H9 (cell line): ENCODE measurements around the gene QSOX2. TPM values are rescaled to one million over a fixed set of nuclear protein-coding genes. Genes with fewer than 3 reads are reported as not detected.

Source experiments
- DNase-seq: peaks from one replicate; pipeline ENCODE4 v3.0.0-alpha.2; 2017
- H2AFZ ChIP-seq: one replicate; pipeline ENCODE4 v1.6.1; 2013; ENCODE audit warnings: mild to moderate bottlenecking, low read length, control low read depth, moderate library complexity
- H2AK5ac ChIP-seq: 2 replicates; pipeline ENCODE4 v1.6.1; 2013; ENCODE audit warnings: low read length, control low read depth, mixed read lengths; ENCODE audit not compliant: insufficient read length
- H2BK120ac ChIP-seq: one replicate; pipeline ENCODE4 v1.6.1; 2013; ENCODE audit warnings: low read depth, mild to moderate bottlenecking, low read length, control low read depth, inconsistent platforms; ENCODE audit not compliant: poor library complexity, severe bottlenecking
- H2BK12ac ChIP-seq: 2 replicates; pipeline ENCODE4 v1.6.1; 2013; ENCODE audit warnings: low read length, control low read depth, mixed read lengths, low read depth; ENCODE audit not compliant: insufficient read length
- H2BK15ac ChIP-seq: 2 replicates; pipeline ENCODE4 v1.6.1; 2013; ENCODE audit warnings: low read depth, low read length, control low read depth
- H2BK20ac ChIP-seq: one replicate; pipeline ENCODE4 v1.6.1; 2013; ENCODE audit warnings: low read depth, mild to moderate bottlenecking, low read length, control low read depth, inconsistent platforms; ENCODE audit not compliant: poor library complexity, severe bottlenecking
- H2BK5ac ChIP-seq: 2 replicates; pipeline ENCODE4 v1.6.1; 2013; ENCODE audit warnings: low read length, control low read depth, mixed read lengths; ENCODE audit not compliant: insufficient read length
- H3K14ac ChIP-seq: 2 replicates; pipeline ENCODE4 v1.6.1; 2013; ENCODE audit warnings: low read length, control low read depth; ENCODE audit not compliant: insufficient read depth
- H3K18ac ChIP-seq: 2 replicates; pipeline ENCODE4 v1.6.1; 2013; ENCODE audit warnings: low read depth, mild to moderate bottlenecking, mixed read lengths, low read length, control low read depth; ENCODE audit not compliant: insufficient read length
- H3K23ac ChIP-seq: 2 replicates; pipeline ENCODE4 v1.6.1; 2013; ENCODE audit warnings: low read length, control low read depth, mixed read lengths, low read depth; ENCODE audit not compliant: insufficient read length
- H3K23me2 ChIP-seq: 2 replicates; pipeline ENCODE4 v1.6.1; 2013; ENCODE audit warnings: low read depth, mild to moderate bottlenecking, mixed read lengths, low read length, control low read depth; ENCODE audit not compliant: insufficient read length, poor library complexity, severe bottlenecking
- H3K27ac ChIP-seq: 2 replicates; pipeline ENCODE4 v1.5.1; 2013; ENCODE audit warnings: low read length, control low read depth, mixed read lengths, low read depth; ENCODE audit not compliant: insufficient read length
- H3K27me3 ChIP-seq: 2 replicates; pipeline ENCODE4 v1.6.1; 2013; ENCODE audit warnings: low read length, control low read depth, inconsistent platforms; ENCODE audit not compliant: insufficient read depth
- H3K4ac ChIP-seq: 2 replicates; pipeline ENCODE4 v1.6.1; 2013; ENCODE audit warnings: low read depth, mild to moderate bottlenecking, control low read depth, inconsistent platforms, low read length, moderate library complexity
- H3K4me1 ChIP-seq: 2 replicates; pipeline ENCODE4 v1.6.1; 2013; ENCODE audit warnings: low read length, control low read depth, inconsistent platforms; ENCODE audit not compliant: insufficient read depth
- H3K4me2 ChIP-seq: 2 replicates; pipeline ENCODE4 v1.6.1; 2013; ENCODE audit warnings: low read length, control low read depth, mixed read lengths; ENCODE audit not compliant: insufficient read length, insufficient read depth
- H3K56ac ChIP-seq: 2 replicates; pipeline ENCODE4 v1.6.1; 2013; ENCODE audit warnings: low read depth, mild to moderate bottlenecking, mixed read lengths, low read length, control low read depth; ENCODE audit not compliant: insufficient read length
- H3K79me1 ChIP-seq: 2 replicates; pipeline ENCODE4 v1.6.1; 2013; ENCODE audit warnings: low read depth, mild to moderate bottlenecking, moderate library complexity, low read length, control low read depth, inconsistent platforms; ENCODE audit not compliant: insufficient read depth, poor library complexity, severe bottlenecking
- H3K79me2 ChIP-seq: 2 replicates; pipeline ENCODE4 v1.6.1; 2013; ENCODE audit warnings: low read length, control low read depth, inconsistent platforms; ENCODE audit not compliant: insufficient read depth
- H3K9ac ChIP-seq: 2 replicates; pipeline ENCODE4 v1.6.1; 2013; ENCODE audit warnings: low read length, control low read depth, mixed read lengths; ENCODE audit not compliant: insufficient read length; ENCODE audit errors: extremely low read depth
- H3K9me3 ChIP-seq: one replicate; pipeline ENCODE4 v1.6.1; 2013; ENCODE audit warnings: low read depth, low read length, inconsistent platforms; ENCODE audit not compliant: control insufficient read depth
- H3T11ph ChIP-seq: one replicate; pipeline ENCODE4 v1.6.1; 2013; ENCODE audit warnings: mild to moderate bottlenecking, low read length, control low read depth, inconsistent platforms
- H4K20me1 ChIP-seq: one replicate; pipeline ENCODE4 v1.6.1; 2013; ENCODE audit not compliant: control insufficient read depth, insufficient read length, insufficient read depth
- H4K5ac ChIP-seq: 2 replicates; pipeline ENCODE4 v1.6.1; 2013; ENCODE audit warnings: low read depth, mild to moderate bottlenecking, mixed read lengths, low read length, control low read depth; ENCODE audit not compliant: insufficient read length
- H4K8ac ChIP-seq: replicated peaks from 2 replicates; pipeline ENCODE4 v1.6.1; 2013; ENCODE audit warnings: low read length, control low read depth, mixed read lengths, low read depth; ENCODE audit not compliant: insufficient read length
- H4K91ac ChIP-seq: 2 replicates; pipeline ENCODE4 v1.6.1; 2013; ENCODE audit warnings: low read depth, mild to moderate bottlenecking, moderate library complexity, mixed read lengths, low read length, control low read depth; ENCODE audit not compliant: insufficient read length
- H3K27ac Mint-ChIP-seq, 3 experiments: 2 replicates in 2 of 3; 3 replicates in 1 of 3; pipeline ENCODE4 v1.8.0; 2020 to 2021; ENCODE audit warnings: mixed read lengths in 3 of 3, mild to moderate bottlenecking in 1 of 3, moderate library complexity in 1 of 3
- H3K27me3 Mint-ChIP-seq: 2 replicates; pipeline ENCODE4 v1.8.0; 2021; ENCODE audit warnings: low read depth, mild to moderate bottlenecking, moderate library complexity, mixed read lengths
- H3K36me3 Mint-ChIP-seq, 3 experiments: 2 replicates in 2 of 3; 3 replicates in 1 of 3; pipeline ENCODE4 v1.8.0; 2020 to 2021; ENCODE audit warnings: low read depth in 3 of 3, mixed read lengths in 3 of 3; ENCODE audit not compliant: insufficient read depth in 1 of 3
- H3K4me1 Mint-ChIP-seq, 2 experiments: 2 replicates each; pipeline ENCODE4 v1.8.0; 2020; ENCODE audit warnings: mixed read lengths in 2 of 2
- H3K4me3 Mint-ChIP-seq, 2 experiments: 2 replicates in 1 of 2; 3 replicates in 1 of 2; pipeline ENCODE4 v1.8.0; 2020 to 2021; ENCODE audit warnings: mild to moderate bottlenecking in 2 of 2, mixed read lengths in 2 of 2, moderate library complexity in 1 of 2
- H3K9me3 Mint-ChIP-seq, 2 experiments: 2 replicates in 1 of 2; 3 replicates in 1 of 2; pipeline ENCODE4 v1.8.0; 2020; ENCODE audit warnings: mild to moderate bottlenecking in 2 of 2, mixed read lengths in 2 of 2, moderate library complexity in 1 of 2
- CTCF ChIP-seq: fragments of 200-600 bp; sonication (generic); conservative IDR thresholded peaks from 3 replicates; pipeline ENCODE4 v1.8.0; 2021; ENCODE audit warnings: antibody characterized with exemption, mild to moderate bottlenecking
- WGBS: extraction: QIAGEN DNeasy Blood & Tissue Kit; methylation state at CpG from one replicate; pipeline ENCODE4 v1.1.7; 2013; ENCODE audit warnings: missing lambda C conversion rate, low lambda C conversion rate, mixed read lengths; ENCODE audit not compliant: insufficient read length; ENCODE audit errors: extremely low coverage; 5-methylcytosine and 5-hydroxymethylcytosine counted together
- total RNA-seq: library from RNA; stranded (reverse); gene quantifications from 2 replicates; pipeline ENCODE4 v1.2.1, GENCODE V29; 2021

QSOX2 gene
- total RNA-seq, 1 experiment from 2014 or later: 25.8 TPM

- Mint-ChIP-seq H3K36me3 (no peaks in the 10 kb centered on the region), H3K27ac (no peak overlapping the region), H3K4me1 (peaks cover 14 to 52% of the 10 kb centered on the region in 2 experiments), H3K4me3 (peak overlapping the region; percentile 45 to 71; a peak in 4 of 5 replicates), H3K27me3 (peaks cover 94% of the 10 kb centered on the region), H3K9me3 (no peaks in the 10 kb centered on the region)
- no peak overlapping the region for H2BK5ac ChIP-seq
- H3K79me2 ChIP-seq: no peaks in the 10 kb centered on the region
- no peak overlapping the region for H2BK120ac ChIP-seq
- no peaks in the 10 kb centered on the region for H3K4me1 ChIP-seq
- H2BK15ac ChIP-seq: no peak overlapping the region
- WGBS: no CpG with 5 or more reads among the region's 5 CpGs
- DNase-seq: no peak
- H3K27me3 ChIP-seq: peaks cover 78% of the 10 kb centered on the region
- H2AK5ac ChIP-seq: no peak overlapping the region
- no peak overlapping the region for H4K8ac ChIP-seq
- H4K20me1 ChIP-seq: no peaks in the 10 kb centered on the region
- no peak overlapping the region for H3K14ac ChIP-seq
- no peak overlapping the region for H3T11ph ChIP-seq
- TF ChIP-seq CTCF: no peak
- no peak overlapping the region for H4K91ac ChIP-seq
- no peaks in the 10 kb centered on the region for H3K79me1 ChIP-seq
- no peak overlapping the region for H3K56ac ChIP-seq
- no peak overlapping the region for H4K5ac ChIP-seq
- H2BK12ac ChIP-seq: no peak overlapping the region
- H2AFZ ChIP-seq: no peak overlapping the region
- H3K18ac ChIP-seq: no peak overlapping the region
- H3K9ac ChIP-seq: no peak overlapping the region
- H3K23me2 ChIP-seq: peaks cover 5% of the 10 kb centered on the region
- H3K4me2 ChIP-seq: no peak overlapping the region
- no peak overlapping the region for H2BK20ac ChIP-seq
- H3K23ac ChIP-seq: no peak overlapping the region
- no peak overlapping the region for H3K4ac ChIP-seq
- H3K27ac ChIP-seq: no peak overlapping the region
- no peaks in the 10 kb centered on the region for H3K9me3 ChIP-seq
These were observed 51.1 kb downstream of the QSOX2 start for GRCh38 chr9:136194540-136194939.
